Gastroesophageal sphincter (tissue), 4 donors: ENCODE data around the gene PPA1. TPM values are rescaled to one million over a fixed set of nuclear protein-coding genes. Genes with fewer than 3 reads are reported as not detected.
"Not testable (repeated sequence)": the region's sequence is repeated elsewhere in the genome, so short reads cannot be mapped to it uniquely, and the experiment has no call there.

Source experiments
- ATAC-seq: fragments of 150-250 bp; one replicate; pipeline ENCODE4 v1.9.1; 2016; ENCODE audit warnings: mild to moderate bottlenecking, moderate library complexity
- H3K27ac ChIP-seq, 4 donors: fragments of 200-600 bp; sonication (generic) in 3 of 4; 1 replicate in 3 of 4; 2 replicates in 1 of 4; pipeline ENCODE4 v1.5.1; 2016 to 2019
- H3K27me3 ChIP-seq: fragments of 200-600 bp; sonication (generic); one replicate; pipeline ENCODE4 v1.5.1; 2019
- H3K36me3 ChIP-seq, 2 donors: fragments of 200-600 bp; sonication (generic); one replicate each; pipeline ENCODE4 v1.5.1; 2019; ENCODE audit warnings: control low read depth in 1 of 2
- H3K4me1 ChIP-seq, 3 donors: fragments of 200-600 bp; sonication (generic); 1 replicate in 2 of 3; 2 replicates in 1 of 3; pipeline ENCODE4 v1.5.1; 2016 to 2019; ENCODE audit warnings: control low read depth in 2 of 3
- H3K4me3 ChIP-seq, 2 donors: fragments of 200-600 bp; sonication (generic); one replicate each; pipeline ENCODE4 v1.5.1; 2019; ENCODE audit warnings: mild to moderate bottlenecking in 1 of 2, moderate library complexity in 1 of 2
- H3K9me3 ChIP-seq, 3 donors: fragments of 200-600 bp; sonication (generic); one replicate each; pipeline ENCODE4 v1.5.1; 2017 to 2019; ENCODE audit warnings: control low read depth in 2 of 3
- CTCF ChIP-seq, 4 experiments: fragments of 200-600 bp in 2 of 4; fragments of 450-650 bp in 2 of 4; sonication (generic) in 1 of 4; IDR thresholded peaks; one replicate each; pipeline ENCODE4 v1.5.1; 2017 to 2019; ENCODE audit warnings: antibody characterized with exemption in 4 of 4, mild to moderate bottlenecking in 2 of 4, moderate library complexity in 2 of 4
- EP300 ChIP-seq: sonication (generic); formaldehyde crosslinking; IDR thresholded peaks from one replicate; pipeline ENCODE4 v1.6.1; 2017; ENCODE audit warnings: antibody characterized with exemption, mild to moderate bottlenecking
- POLR2A ChIP-seq, 2 donors: fragments of 450-650 bp; IDR thresholded peaks; one replicate each; pipeline ENCODE4 v1.6.1; 2017; ENCODE audit warnings: antibody characterized with exemption in 2 of 2, mild to moderate bottlenecking in 2 of 2, moderate library complexity in 1 of 2
- POLR2AphosphoS5 ChIP-seq: sonication (generic); formaldehyde crosslinking; IDR thresholded peaks from one replicate; pipeline ENCODE4 v1.6.1; 2017; ENCODE audit warnings: antibody characterized with exemption
- WGBS, 2 donors: methylation state at CpG; one replicate each; pipeline ENCODE4 v1.1.5; 2018; ENCODE audit warnings: low coverage in 1 of 2; 5-methylcytosine and 5-hydroxymethylcytosine counted together
- total RNA-seq, 4 donors: library from RNA; depleted of rRNA; stranded (reverse); fragments of >200 nt; gene quantifications; one replicate each; pipeline ENCODE4 v1.1.0, GENCODE V29; 2016

The PPA1 gene
- total RNA-seq, 4 donors from 2014 or later = 45.0 to 91.4 (median 78.6) TPM

- H3K36me3 ChIP-seq = no peaks in the 10 kb centered on the region
- no peaks in the 10 kb centered on the region for H3K4me1 ChIP-seq
- WGBS, 2 donors = 94 to 97% methylated on average over 3 of the region's 3 CpGs
- H3K4me3 ChIP-seq = no peak overlapping the region
- no peak overlapping the region for H3K27ac ChIP-seq
- no peak for ATAC-seq
- H3K27me3 ChIP-seq = no peaks in the 10 kb centered on the region
- H3K9me3 ChIP-seq = no peaks in the 10 kb centered on the region
- TF ChIP-seq POLR2A (IDR thresholded peaks at IDR 0.05) (no peak), CTCF (IDR thresholded peaks at IDR 0.05) (no peak), EP300 (no peak), POLR2AphosphoS5 (no peak)
Measured at GRCh38 chr10:70241081-70241480, 7.9 kb upstream of the PPA1 start.

- not testable (repeated sequence) for ATAC-seq, H3K36me3 ChIP-seq, H3K4me1 ChIP-seq, H3K9me3 ChIP-seq, H3K4me3 ChIP-seq, H3K27me3 ChIP-seq, H3K27ac ChIP-seq
- no CpG with 5 or more reads among the region's 21 CpGs for WGBS, 2 donors
Measured at GRCh38 chr10:70239986-70240385, 6.8 kb upstream of the PPA1 start.

DNA sequence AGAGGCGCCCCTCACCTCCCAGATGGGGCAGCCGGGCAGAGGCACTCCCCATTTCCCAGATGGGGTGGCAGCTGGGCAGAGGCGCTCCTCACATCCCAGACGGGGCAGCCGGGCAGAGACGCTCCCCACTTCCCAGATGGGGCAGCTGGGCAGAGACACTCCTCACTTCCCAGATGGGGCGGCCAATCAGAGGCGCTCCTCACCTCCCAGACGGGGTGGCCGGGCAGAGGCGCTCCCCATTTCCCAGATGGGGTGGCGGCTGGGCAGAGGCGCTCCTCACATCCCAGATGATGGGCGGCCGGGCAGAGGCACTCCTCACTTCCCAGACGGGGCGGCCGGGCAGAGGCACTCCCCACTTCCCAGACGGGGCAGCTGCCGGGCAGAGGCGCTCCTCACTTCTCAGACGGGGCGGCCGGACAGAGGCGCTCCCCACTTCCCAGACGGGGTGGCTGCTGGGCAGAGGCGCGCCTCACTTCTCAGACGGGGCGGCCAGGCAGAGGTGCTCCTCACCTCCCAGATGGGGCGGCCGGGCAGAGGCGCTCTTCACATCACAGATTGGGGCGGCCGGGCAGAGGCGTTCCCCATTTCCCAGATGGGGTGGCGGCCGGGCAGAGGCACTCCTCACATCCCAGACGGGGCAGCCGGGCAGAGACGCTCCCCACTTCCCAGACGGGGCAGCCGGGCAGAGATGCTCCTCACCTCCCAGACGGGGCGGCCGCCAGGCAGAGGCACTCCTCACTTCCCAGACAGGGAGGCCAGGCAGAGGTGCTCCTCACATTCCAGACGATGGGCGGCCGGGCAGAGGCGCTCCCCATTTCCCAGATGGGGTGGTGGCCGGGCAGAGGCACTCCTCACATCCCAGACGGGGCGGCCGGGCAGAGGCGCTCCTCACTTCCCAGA, 6.1 kb upstream of the PPA1 start:
- H3K27me3 ChIP-seq, H3K4me1 ChIP-seq, ATAC-seq, H3K4me3 ChIP-seq, H3K36me3 ChIP-seq, H3K9me3 ChIP-seq, H3K27ac ChIP-seq: not testable (repeated sequence)
- WGBS, 2 donors = no CpG with 5 or more reads among the region's 55 CpGs

DNA sequence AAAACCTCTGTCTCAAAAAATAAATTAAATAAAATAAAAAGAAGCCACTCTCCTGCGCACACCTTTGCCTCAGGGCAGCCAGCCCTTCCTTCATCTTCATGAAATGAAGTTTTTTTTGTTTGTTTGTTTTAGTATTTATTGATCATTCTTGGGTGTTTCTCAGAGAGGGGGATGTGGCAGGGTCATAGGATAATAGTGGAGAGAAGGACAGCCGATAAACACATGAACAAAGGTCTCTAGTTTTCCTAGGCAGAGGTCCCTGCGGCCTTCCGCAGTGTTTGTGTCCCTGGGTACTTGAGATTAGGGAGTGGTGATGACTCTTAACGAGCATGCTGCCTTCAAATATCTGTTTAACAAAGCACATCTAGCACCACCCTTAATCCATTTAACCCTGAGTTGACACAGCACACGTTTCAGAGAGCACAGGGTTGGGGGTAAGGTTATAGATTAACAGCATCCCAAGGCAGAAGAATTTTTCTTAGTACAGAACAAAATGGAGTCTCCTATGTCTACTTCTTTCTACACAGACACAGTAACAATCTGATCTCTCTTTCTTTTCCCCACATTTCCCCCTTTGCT, 4.8 kb upstream of the PPA1 start:
- H3K36me3 ChIP-seq, ATAC-seq, H3K27ac ChIP-seq, H3K27me3 ChIP-seq, H3K4me1 ChIP-seq, H3K9me3 ChIP-seq, H3K4me3 ChIP-seq: not testable (repeated sequence)
- WGBS, 2 donors = 85 to 88% methylated on average over 4 to 6 of the region's 6 CpGs

DNA sequence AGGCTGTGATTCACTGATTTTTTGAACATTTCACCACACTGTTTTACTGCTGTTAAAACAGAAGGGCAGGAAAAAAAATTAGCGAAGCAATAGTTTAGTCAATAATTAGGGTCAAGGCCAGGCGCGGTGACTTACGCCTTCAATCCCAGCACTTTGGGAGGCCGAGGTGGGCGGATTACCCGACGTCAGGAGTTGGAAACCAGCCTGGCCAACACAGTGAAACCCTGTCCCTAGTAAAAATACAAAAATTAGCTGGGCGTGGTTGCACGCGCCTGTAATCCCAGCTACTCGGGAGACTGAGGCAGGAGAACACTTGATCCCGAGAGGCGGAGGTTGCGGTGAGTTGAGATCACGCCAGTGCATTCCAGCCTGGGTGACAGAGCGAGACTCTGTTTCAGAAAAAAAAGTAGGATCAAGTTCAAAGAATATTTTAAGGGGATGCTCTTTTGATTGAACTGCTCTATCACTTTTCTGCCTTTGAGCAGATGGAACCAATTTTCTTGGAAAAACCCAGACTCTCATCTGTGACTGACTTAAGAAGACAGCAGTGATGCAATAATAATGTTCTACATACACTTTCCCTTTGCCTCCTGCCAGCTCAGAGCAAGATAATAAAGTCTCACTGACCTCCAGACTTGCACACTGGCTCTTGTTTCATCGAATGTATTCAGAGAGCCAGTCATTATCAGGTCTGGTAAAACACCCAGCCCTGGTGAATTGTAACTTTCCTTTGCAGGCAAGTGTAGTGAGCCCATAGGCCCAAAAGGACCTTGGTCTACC, 1.6 kb upstream of the PPA1 start:
- peak; percentile 21 for ATAC-seq
- Histone ChIP-seq H3K9me3 (no peaks in the 10 kb centered on the region), H3K27ac (peak overlapping the region in 1 of 4 donors; percentile 25), H3K4me1 (peaks cover 0 to 31% (median 7%) of the 10 kb centered on the region in 3 donors), H3K4me3 (no peak overlapping the region), H3K27me3 (no peaks in the 10 kb centered on the region), H3K36me3 (peaks cover 0 to 3% of the 10 kb centered on the region in 2 donors)
- TF ChIP-seq POLR2A (IDR thresholded peaks at IDR 0.05) (no peak), CTCF (IDR thresholded peaks at IDR 0.05) (no peak), POLR2AphosphoS5 (no peak), EP300 (no peak)
- WGBS, 2 donors = 83 to 86% methylated on average over 4 to 17 of the region's 18 CpGs

DNA sequence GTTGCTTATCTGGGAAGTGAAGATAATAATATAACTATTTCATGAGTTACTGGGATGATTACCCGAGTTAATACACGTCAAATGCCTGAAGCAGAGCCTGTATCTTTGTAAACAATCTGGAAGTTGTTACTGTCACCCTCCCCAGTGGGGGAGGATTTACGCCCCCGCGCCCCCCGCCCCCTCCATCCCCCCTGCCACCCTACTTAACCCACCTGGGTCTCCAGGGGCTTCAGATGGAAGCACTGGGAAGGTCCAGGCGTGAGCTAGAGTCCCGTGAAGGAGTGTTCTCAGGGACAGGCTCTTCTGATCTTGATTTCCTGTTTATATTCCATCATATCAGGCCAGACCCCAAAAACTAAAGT, 691 bp upstream of the PPA1 start:
- Histone ChIP-seq H3K9me3 (no peaks in the 10 kb centered on the region), H3K27ac (peak overlapping the region in 3 of 4 donors; percentile 74 to 85 (median 84)), H3K4me3 (peak overlapping the region; percentile 11 to 91), H3K27me3 (no peaks in the 10 kb centered on the region), H3K4me1 (peaks cover 0 to 31% (median 7%) of the 10 kb centered on the region in 3 donors), H3K36me3 (peaks cover 0 to 5% of the 10 kb centered on the region in 2 donors)
- WGBS, 2 donors = 0% methylated on average over 3 of the region's 8 CpGs; no CpG with 5 or more reads in 1 of the 2 donors
- no peak for TF ChIP-seq POLR2A (IDR thresholded peaks at IDR 0.05)
- TF ChIP-seq POLR2AphosphoS5 = no peak
- TF ChIP-seq EP300 = no peak
- no peak for TF ChIP-seq CTCF (IDR thresholded peaks at IDR 0.05)
- ATAC-seq = no peak
